T-helper 1 cell treated with Interleukin-12 subunit alpha and Interleukin-12 subunit beta and Interleukin-4 antibody, amounts not matched to agents 30 ng/mL and 1 ng/mL, for 36 hours (primary cell): ENCODE data around the gene ABHD2. TPM values are rescaled to one million over a fixed set of nuclear protein-coding genes. Genes with fewer than 3 reads are reported as not detected.
"Not testable (repeated sequence)": the region's sequence is repeated elsewhere in the genome, so short reads cannot be mapped to it uniquely, and the experiment has no call there.

Experiments
- intact Hi-C: fragments of 100-400 bp; cut with micrococcal nuclease; formaldehyde crosslinking; loops from one replicate; pipeline ENCODE4 v1.15.1; 2024
- total RNA-seq: library from RNA; stranded (reverse); gene quantifications from 2 replicates; pipeline ENCODE4 v1.2.3, GENCODE V29; 2022

ABHD2 gene
- total RNA-seq, 1 donor from 2014 or later = 65.0 TPM

DNA sequence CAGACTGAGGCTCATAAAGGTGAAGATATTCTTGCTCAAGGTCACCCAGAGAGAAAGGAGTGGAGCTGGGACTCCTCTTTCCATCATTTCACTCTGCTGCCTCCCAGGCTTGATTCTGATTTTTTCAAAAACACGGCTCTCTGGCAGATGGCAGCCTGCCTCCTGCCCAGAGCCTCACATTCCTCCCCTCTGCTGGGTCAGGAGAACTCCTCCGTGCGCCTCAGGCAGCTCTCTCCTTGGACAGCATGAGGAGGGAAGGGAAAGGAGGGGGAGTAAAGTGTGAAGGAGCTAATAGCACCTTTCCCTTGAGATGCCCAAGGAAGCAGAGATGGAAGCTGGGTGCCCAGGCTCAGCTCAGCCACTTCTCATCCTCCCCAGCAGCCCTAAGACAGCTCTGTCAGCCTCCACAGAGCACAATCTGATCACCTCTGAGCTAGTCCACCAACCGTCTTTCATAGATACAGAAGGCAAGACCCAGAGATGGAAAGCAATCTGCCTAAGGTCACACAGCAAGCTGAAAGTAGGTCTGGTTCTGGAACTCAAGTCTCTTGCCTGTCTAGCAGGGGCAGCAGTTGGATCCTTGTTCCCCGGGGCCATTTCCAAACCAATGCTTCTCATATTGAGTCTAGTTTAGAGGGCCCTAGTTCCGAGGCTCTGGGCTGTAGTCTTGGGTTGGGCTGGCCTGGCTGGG lies 129.6 kb downstream of the ABHD2 start:
- intact Hi-C loops = no loop called here

DNA sequence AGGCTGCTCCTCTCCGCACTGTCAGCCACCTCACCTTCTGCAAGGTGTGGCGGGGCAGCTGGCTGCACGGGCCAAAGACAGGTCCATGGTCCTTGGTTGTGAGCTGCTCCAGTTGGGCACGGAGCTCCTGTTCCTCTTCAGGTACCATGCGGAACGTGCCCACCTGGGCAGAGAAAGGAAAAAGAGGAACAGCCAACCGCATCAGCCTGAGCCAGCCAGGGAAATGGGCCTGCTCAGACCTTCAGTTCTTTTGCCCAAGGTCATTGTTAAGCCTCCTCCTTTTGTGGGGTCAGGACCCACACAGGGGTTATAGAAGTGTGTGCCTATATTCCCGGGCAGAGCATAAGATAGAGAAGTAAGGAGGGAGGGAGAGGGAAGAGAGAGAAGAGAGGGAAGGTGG lies 130.3 kb downstream of the ABHD2 start:
- intact Hi-C loops = no loop called here

DNA sequence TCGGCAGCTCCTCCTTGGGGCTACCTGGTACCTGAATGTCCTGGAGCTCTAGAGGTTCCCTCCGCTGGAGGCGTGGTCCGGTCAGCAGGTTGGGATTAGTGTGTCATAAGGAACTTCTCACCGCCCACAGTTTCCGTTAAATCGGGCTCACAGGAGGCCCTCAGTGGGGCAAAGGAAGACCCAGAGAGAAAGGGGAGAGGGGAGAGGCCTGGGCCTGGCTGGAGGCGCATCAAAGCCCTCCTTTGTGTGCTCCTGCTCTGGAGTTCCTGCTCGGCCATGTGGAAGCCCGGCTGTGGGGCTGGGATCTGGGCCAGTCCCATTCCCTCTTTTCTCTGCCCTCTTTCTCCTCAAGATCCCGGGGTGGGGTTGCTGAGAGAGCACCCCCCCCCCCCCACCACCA lies 133.3 kb downstream of the ABHD2 start, which contains the start of gene RLBP1:
Gene RLBP1 (minus strand): TSS at position 37 of the 400 bp plus-strand sequence. CDS start 2,604 bp downstream, outside the sequence.
- intact Hi-C loops = no loop called here

DNA sequence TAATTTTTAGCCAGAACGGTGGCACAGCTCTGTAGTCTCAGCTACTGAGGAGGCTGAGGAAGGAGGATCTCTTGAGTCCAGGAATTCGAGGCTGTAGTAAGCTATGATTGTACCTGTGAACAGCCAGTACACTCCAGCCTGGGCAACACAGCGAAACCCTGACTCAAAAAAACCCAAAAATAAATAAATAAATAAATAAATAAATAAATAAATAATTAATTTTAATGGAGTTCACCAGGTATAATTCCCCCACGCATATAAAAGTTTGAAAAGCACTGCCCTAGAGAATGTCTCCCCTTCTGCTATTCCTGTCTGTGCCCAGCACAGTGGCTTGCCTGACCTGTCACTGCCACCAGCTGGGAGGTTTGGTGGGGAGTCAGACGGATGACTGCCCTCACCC lies 137.3 kb downstream of the ABHD2 start:
- intact Hi-C loops = no loop called here

DNA sequence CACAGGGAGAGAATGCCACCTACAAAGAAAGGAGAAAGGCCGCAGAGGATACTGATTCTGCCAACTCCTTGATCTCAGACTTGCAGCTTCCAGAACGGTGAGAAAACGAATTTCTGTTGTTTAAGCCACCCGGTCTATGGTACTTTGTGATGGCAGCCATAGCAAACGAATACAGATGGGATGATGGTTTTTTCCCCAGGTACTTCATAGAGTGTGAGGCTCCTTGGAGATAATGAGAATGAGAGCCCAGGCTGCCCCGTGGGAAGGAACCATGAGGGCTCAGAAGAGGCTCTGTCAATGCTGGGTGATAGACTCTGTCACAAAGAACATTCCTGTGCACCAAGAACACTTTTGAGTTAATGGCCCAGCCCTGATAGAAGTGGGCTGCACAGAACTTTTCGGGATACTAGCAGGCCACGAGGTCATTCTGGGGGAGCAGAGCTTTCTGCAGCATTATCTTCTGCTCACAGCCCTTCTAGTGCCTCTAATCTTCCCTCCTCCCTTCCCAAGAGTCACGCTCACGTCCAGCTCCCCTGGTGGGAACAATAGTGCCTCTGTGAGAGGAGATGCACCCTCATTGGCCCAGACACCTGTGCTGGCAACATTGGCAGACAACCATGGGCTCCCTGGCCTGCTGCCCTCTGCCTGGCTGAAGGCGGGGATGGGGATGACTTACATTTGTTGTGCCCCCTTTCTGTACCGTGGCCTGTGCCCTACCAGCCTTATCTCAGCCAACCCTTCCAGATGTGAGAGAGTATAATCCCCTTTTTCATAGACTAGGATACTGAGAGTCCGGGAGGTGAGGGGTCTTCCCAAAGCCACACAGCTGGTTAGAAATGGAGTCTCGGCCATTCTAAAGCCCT lies 138.3 kb downstream of the ABHD2 start:
- intact Hi-C loops = no loop called here

DNA sequence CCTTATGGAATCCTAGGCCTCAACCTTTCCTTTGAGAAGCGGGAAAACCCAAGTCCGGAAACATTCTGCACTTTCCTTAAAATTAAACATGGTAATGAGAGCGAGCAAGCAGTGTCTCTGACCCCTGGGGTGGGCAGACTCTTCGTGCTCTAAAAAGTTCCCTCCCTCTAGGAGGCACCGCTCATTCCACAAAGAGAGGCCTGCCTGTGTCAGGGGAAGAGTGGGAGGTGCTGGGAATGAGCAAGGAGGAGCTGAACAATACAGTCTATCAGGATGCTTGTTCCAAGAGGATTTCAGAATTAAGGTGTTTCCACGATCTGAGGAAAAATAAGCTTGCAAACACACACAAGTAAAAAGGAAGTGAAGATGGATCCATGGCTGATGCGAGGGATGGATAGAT lies 139.2 kb downstream of the ABHD2 start:
- intact Hi-C loops = no loop called here

DNA sequence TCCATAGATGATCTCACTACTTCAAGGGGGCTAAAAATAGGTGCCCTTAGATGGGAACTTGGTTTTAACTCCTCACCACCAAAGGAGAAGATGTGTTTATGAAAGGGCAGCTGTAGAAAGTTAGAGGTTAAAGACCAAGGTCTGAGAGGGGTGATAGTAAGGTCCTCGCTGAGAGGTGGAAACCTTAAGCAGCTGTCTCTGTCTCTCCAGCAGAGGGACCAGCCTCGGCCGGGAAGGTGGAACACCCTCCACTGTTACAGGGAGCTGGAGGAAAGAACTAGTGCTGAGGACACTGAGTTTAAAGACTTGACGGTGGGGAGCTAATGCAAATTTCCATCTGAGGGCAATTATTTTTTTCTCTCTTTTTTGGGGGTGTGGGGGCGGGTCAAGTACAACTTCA lies 142.0 kb downstream of the ABHD2 start:
- intact Hi-C loops = no loop called here

DNA sequence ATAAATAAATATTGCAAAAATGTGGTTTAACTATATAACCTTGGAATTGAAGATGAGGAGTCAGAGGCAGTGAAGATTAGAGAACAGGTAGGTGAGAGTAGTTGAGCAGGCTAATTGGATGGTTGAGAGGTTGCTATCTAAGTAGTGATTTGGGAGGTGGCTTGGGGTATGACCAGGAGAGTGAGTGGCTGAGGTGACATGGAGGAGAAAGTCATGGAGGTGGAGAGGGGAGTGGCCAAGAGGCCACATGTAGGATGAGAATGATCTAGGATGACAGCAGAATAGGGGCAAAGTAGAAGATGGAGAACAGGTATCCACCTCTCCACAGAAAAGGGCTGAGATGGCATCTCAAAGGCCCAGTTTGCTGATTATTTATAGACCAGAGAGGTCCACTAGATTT lies 143.6 kb downstream of the ABHD2 start:
- intact Hi-C loops = no loop called here

DNA sequence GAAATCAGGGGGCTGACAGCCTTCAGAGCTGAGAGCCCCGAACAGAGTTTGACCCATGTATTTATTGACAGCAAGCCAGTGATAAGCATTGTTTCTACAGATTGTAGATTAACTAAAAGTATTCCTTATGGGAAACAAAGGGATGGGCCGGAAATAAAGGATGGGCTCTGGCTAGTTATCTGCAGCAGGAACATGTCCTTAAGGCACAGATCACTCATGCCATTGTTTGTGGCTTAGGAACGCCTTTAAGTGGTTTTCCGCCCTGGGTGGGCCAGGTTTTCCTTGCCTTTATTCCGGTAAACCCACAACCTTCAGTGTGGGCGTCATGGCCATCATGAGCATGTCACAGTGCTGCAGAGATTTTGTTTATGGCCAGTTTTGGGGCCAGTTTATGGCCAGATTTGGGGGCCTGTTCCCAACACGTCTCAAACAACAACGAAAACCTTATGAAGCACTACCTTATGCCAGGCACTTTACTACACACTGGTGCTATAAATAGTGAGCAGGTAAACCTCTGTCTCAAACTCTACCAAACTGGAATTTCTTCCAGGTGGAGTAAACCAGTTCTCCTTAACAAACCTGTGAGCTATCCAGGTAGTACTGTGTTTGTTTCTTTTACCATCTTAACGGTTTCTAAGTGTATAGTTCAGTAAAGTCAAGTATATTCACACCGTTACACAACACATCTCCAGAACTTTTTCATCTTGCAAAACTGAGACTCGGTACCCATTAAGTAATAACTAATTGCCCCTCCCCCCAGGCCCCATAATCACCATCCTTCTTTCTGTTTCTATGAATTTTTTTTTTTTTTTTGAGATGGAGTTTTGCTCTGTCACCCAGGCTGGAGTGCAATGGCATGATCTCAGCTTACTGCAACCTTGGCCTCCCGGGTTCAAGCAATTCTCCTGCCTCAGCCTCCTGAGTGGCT lies 151.9 kb downstream of the ABHD2 start:
- intact Hi-C loops = loop anchor here (5.0 to 10.0 kb wide), 5 partner anchors 337 to 1615 kb away; partner anchors contain the start of genes AEN, DET1, IQGAP1 and TICRR

DNA sequence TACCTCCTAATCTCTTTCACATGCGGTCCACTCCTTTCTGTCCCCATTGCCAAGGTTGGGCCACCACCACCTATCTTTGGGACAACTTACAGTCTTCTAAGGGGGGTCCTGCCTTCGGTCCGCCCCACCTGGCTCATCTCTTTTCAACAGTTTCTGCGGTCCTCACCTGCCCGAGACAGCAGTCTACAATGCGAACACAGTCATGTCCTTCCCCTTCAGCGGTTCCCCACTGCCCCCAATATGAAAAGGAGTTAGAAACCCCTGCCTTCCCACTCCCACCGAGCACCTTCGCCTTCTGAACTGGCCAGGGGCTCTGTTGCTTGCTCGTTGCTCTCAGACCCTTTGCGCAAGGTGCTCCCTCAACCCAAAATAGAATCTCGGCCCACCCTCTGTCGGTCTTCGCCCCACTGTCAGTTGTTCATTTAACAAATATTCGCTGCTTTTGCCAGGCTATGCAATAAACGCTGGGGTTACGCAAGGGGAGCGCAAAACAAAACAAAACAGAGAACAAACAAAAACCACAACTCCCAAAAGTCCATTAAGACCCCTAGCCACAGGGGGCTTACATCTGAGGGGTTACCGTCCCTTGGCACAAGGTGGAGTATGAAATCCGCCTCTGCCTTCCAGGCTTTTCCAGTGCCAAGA lies 154.9 kb downstream of the ABHD2 start:
- intact Hi-C loops = loop anchor here (1.0 to 10.0 kb wide), 6 partner anchors 155 to 1612 kb away; partner anchors contain the start of genes ABHD2, AEN, DET1 and IQGAP1

DNA sequence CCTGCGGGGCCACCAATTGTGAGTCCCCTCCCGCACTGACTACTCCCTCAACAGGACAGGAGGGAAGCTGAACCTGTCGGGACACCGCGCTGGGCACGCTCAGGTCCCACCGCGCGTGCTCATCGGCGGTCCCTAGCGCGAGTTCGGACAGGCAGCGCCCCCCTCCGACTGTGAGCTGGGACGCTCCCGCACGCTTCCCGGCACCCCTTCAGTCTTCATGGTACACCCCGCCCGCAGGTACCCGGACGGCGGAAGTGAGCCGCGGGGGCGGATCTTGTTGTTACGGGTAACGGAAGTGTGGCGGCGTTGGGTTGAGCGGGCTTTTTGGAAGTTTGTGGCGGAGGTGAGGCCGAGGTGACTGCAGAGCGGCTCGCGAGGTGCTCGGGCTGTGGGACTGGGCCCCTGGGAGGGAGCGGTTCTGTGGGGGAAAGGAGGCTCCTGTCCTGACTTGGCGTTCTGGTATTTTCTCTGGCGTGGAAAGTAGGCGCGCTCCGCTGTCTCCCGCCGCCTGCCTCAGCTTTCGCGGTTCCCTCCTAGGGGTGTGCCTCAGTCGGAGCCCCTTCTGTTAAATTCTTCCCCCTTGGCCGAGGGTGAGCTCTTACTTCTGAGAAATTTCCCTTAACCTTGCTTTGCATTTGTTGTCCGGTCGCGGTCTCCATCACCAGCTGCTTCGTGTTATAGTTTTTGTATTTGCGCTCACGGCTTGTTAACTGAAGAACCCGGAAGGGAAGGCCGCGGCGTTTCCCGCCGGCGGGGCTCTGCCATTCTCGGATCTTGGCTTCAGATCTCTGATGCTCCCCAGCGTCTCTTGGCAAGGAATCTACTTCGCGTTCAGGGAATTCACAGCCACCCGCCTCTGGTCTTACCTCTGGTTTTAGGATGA lies 155.7 kb downstream of the ABHD2 start, which contains the start of gene FANCI:
Gene FANCI (plus strand): TSS at position 289 of the 883 bp plus-strand sequence. CDS start 3,669 bp downstream, outside the sequence.
- intact Hi-C loops = loop anchor here (1.0 to 10.0 kb wide), 10 partner anchors 37 to 1611 kb away; partner anchors contain the start of genes ABHD2, AEN, DET1 and HAPLN3

DNA sequence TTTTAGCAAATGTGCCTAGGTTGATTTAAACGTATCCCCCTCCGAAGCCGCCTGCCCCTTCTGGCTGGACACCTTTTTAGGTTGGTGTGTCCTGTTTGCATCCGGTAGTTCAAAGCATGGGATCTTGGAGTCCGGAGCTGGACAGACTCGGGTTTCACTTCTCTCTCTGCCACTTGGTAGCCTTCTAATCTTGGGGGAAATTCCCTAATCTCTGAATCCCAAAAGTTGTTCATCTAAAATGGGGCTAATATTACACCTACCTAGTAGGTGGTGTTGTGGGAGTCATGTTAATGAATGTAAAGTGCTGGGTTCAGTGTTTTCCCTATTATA lies 156.3 kb downstream of the ABHD2 start:
- intact Hi-C loops = loop anchor here (1.0 to 10.0 kb wide), 9 partner anchors 37 to 1610 kb away; partner anchors contain the start of genes AEN, DET1, HAPLN3 and IQGAP1

DNA sequence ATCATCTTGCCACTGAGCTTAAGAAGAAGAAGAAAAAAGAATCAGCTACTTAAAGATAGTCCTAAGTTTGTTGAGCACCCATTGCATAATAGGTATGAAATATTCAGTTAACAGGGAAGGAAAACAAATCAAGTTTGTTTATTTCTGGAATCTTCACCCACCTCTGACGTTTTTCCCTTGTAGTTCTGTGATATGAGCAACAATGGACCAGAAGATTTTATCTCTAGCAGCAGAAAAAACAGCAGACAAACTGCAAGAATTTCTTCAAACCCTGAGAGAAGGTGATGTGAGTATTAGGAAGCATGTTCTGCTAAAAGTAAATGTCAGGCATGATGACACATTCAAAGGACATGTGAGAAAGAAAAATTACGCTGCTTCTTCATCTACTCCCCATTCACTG lies 159.2 kb downstream of the ABHD2 start:
- intact Hi-C loops = loop anchor here (10.0 kb wide), 2 partner anchors 1137 to 1607 kb away; partner anchors contain the start of gene IQGAP1

DNA sequence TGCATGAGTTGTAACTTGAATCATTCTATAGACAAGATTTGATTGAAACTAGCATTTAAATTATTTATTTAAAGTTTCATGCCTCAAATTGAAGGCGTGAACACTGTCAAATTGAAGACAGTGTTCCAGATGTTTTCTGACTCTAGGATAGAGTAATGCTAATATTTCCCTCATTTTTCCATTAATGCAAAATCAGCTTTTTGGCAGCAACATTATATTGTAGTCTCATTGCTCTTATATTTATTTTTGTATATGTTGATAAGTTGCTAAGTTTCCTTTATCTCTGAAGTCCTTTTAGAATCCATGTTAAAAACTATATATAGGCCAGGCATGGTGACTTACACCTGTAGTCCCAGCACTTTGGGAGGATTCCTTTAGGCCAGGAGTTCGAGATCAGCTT lies 160.3 kb downstream of the ABHD2 start:
- intact Hi-C loops = loop anchor here (10.0 kb wide), 2 partner anchors 1136 to 1606 kb away; partner anchors contain the start of gene IQGAP1

DNA sequence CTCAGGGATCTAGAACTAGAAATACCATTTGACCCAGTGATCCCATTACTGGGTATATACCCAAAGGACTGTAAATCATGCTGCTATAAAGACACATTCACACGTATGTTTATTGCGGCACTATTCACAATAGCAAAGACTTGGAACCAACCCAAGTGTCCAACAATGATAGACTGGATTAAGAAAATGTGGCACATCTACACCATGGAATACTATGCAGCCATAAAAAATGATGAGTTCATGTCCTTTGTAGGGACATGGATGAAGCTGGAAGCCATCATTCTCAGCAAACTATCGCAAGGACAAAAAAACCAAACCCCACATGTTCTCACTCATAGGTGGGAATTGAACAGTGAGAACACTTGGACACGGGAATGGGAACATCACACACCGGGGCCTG lies 161.9 kb downstream of the ABHD2 start:
- intact Hi-C loops = not testable (repeated sequence)
